Left kidney (tissue), 2 donors: ENCODE data around the gene TERT. TPM values are rescaled to one million over a fixed set of nuclear protein-coding genes. Genes with fewer than 3 reads are reported as not detected.
"Not testable (repeated sequence)": the region's sequence is repeated elsewhere in the genome, so short reads cannot be mapped to it uniquely, and the experiment has no call there.

Experiments used
- DNase-seq: peaks from one replicate; pipeline ENCODE4 v3.0.0-alpha.2; 2013
- polyA plus RNA-seq: library from polyadenylated mRNA; unstranded; fragments of 120-200 nt; gene quantifications from one replicate; pipeline ENCODE4 v1.2.1, GENCODE V29; 2013; ENCODE audit not compliant: insufficient read length

Gene TERT
- polyA plus RNA-seq, 1 donor: 0.33 TPM

DNA sequence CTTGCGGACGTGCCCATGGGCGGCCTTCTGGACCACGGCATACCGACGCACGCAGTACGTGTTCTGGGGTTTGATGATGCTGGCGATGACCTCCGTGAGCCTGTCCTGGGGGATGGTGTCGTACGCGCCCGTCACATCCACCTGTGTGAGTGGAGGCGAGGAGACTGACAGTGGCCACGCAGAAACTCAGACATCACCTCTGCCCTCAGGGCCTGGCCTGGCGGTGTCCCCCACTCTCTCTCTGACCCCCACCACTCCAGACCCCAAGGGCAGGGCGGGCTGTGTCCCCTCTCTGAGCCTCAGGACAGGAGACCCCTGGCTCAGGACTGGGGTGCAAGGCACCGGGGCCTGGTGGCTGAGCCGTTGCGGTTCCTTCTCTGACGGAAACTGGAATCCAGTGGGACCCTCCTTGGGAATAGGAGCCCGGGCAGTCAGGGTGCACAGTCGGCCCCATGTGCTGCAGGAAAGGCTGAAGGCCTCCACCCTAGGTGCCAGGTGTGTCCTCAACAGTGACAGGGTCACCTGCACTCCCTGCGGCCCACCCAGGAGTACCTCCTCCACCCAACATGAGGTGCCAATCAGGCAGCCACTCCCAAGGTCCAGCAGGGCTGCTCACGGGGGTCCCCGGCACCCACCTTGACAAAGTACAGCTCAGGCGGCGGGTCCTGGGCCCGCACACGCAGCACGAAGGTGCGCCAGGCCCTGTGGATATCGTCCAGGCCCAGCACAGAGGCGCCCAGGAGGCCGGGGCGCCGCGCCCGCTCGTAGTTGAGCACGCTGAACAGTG is 16.0 kb downstream of the TERT start:
- DNase-seq: no peak

DNA sequence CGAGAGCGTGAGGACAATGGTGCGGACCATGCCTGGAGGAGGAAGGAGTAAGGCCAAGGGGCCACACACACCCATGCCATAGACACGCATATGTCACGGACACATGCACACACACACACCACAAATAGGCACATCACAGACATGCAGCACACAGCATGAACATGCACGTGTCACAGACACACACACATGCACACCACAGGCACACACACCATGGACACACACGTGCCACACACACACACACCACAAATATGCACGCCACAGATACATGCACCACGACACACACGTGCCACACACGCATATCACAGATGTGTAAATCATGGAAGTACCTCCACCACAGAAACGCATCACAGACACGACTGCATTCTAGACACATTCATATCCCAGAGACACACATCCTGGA is 16.7 kb downstream of the TERT start:
- no peak for DNase-seq

DNA sequence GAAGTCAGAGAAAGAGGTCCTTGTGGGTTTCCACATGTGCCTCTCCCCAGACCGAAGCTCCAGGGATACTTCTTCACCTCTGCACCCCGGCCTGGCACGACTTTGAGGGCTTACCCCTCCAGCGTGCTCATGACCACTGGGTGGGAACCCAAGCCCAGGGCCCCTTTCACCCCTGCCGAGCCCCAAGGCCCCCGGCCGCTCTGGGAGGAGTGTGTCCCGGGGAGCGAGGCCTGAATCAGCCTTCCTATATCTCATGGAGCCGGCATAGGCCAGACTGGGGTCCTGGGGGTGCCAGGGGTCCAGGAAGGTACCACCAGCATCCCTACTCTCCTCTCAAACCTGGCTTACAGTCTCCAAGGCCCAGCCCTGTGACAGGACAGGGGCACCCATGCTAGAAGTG is 17.1 kb downstream of the TERT start:
- DNase-seq: no peak

DNA sequence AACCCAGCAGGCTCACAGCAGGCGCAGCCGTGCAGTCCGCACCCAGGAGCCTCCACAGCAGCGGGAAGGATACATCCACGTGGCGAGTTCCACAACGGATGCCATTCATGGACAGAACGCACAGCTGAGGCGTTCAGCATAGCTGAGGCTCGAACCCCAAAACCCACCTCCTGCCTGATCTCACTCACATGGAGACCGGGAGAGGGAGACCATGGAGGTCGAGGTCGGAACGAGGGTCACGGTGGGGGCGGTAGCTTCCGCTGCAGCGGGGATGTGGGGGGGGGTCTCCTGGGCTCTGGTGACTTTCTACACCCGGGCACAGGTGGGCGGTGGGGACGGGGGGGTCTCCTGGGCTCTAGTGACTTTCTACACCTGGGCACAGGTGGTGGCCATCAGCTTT is 17.5 kb downstream of the TERT start:
- DNase-seq: no peak

DNA sequence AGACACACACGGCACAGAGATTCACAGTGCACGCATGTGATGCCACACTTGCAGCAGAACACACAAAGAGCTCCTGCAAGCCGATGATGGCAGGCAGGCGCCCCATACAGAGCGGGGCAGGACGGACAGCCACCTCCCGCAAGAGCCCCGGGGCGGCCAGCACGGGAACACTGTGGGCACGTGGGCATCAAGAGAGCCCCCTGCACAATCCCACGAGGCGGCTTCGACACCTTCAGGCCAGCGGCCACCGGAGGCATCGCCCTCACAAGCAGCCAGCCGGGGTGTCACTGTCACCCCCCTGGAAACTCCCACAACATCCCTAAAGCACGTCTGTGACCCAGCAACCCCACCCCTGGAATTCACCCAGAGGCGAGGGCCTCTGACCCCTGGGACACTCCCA is 17.9 kb downstream of the TERT start:
- no peak for DNase-seq

DNA sequence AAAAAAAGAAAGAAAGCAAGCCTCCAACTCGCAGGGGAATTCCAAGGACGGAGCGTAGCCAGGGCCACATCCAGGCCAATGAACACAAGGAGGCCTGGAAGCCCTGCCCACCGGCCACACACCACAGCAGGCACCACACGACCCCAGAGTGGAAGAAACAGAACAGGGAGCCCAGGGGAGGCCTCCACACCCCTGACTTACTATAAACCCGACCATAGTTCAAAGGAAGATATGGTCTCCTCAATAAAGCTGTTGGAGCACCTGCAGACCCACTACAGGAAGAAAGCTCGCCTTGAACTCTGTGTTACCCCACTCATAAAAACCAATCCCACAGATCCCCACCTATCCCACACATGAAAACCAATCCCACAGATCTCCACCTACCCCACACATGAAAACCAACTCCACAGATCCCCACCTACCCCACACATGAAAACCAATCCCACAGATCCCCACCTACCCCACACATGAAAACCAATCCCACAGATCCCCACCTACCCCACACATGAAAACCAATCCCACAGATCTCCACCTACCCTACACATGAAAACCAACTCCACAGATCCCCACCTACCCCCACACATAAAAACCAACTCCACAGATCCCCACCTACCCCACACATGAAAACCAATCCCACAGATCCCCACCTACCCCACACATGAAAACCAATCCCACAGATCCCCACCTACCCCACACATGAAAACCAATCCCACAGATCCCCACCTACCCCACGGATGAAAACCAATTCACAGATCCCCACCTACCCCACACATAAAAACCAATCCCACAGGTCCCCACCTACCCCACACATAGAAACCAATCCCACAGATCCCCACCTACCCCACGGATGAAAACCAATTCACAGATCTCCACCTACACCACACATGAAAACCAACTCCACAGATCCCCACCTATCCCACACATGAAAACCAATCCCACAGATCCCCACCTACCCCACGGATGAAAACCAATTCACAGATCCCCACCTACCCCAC is 19.2 kb downstream of the TERT start:
- DNase-seq: not testable (repeated sequence)

DNA sequence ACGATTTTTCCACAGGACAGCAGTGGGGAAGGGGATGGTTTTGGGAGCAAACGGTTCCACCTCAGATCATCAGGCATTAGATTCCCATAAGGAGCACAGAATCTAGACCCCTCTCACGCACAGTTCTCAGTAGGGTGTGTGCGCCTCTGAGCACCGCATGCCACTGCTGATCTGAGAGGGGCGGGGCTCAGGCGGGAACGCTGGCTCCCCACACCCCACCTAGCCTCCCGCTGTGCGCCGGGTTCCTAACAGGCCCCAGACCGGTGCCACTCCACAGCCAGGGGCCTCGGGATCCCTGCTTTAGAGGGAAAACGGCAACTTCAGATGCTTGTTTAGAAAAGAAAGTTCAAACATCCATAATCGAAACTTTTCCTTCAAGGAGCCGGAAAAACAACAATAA is 20.4 kb downstream of the TERT start:
- no peak for DNase-seq

DNA sequence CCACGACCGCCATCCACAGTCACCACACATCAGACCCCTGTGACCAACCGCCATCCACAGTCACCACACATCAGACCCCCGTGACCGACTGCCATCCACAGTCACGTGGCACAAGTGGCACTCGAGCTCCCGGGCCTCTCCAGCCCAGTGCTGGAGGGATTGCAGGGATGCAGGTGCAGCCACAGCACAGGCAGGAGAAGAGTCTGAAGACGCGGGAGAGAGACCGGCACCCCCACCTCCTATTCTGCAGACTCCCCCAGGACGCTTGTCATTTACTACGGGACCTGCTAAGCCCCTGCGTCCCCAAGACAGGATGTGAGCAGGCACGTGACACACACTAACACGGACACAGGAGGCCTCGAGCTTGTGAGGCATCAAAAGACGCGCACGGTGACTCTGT is 21.1 kb downstream of the TERT start:
- no peak for DNase-seq

DNA sequence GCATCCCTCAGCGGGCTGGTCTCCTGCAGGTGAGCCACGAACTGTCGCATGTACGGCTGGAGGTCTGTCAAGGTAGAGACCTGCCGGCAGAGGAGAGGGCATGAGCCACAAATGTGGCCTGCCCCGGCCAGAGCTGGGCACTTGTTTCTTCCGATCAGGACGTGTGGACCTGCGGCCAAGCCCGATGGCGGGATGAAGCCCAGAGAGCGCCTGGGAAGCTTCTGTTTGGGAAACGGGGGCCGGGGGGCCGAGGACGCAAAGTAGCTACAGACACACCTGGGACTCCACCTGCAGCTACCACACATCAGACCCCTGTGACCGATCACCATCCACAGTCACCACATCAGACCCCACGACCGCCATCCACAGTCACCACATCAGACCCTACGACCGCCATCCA is 22.7 kb downstream of the TERT start:
- no peak for DNase-seq

DNA sequence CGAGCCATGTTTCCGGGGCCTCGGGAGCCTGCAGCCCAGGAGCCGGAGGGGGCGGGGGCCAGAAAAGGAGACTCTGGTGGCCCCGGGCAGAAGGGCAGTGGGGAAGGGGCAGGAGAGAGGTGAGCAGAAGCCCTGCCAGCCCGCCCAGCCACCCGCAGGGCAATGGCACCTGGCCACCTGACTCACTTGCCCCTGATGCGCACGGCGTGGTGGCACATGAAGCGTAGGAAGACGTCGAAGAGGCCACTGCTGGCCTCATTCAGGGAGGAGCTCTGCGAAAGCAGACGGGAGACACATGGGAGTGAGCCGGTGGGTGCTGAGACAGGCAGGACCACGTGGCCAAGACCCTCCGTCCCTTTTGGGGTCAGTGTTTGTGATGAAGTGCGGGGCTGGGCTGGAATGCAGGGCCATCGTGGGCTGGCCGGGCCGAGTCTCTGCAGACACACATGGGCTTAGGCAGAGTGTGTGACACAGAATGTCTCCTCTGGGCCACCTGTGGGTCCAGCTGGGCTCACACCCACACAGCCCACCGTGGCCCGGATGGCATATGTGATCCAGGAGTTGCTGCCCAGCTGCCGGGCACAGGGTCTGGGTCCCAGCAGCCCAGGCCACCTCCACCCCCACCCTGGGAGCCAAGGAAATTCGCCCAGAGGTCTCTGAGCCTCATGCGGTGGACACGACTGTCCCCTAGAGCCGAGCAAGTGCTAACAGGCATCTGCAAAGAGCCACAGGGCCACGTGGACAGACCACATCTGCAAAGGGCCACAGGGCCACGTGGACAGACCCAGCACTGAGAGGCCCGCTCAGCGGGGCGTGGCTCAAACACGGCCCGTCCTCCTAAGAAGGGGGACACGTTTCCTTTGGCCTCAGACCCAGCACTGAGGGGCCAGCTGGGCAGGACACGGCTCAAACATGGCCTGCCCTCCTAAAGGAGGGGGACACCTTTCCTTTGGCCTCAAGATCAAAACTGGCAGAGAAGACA is 23.6 kb downstream of the TERT start:
- no peak for DNase-seq

DNA sequence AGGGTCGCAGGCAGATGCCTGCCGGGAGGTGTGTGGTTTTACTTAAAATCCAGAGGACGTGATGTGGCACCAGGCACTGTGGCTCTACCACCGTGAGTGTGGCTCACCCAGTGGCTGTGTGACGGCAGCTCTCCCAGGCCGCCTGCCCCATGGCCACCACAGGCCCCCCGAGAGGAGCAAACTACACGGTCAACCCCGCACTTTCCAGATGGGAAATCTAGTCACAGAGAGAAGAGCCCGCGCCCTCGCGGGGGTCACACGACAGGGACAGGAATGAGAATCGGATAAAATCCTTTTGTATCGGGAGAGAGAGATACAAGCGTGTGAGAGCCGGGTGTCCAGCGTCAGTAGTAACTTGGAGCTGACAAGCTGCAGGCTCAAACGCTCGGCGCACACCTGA is 24.4 kb downstream of the TERT start:
- DNase-seq: no peak

DNA sequence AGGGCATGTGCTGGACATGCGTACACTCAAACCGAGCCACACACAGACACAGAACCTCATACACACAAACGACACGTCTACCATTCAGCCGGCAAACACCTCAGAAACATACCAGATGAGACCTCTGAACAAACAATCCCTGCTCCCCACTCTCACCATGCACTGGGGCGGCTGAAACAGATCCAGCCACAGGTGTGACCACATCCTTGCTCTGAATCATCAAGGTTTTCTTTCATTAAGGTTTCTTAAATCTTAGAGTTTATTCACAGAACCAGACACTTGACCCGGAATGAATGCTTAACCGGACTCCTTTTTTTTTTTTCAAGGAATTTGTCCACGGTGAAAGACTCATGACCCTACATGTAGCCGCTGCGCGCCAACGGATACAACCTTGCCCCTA is 26.2 kb downstream of the TERT start:
- DNase-seq: no peak

DNA sequence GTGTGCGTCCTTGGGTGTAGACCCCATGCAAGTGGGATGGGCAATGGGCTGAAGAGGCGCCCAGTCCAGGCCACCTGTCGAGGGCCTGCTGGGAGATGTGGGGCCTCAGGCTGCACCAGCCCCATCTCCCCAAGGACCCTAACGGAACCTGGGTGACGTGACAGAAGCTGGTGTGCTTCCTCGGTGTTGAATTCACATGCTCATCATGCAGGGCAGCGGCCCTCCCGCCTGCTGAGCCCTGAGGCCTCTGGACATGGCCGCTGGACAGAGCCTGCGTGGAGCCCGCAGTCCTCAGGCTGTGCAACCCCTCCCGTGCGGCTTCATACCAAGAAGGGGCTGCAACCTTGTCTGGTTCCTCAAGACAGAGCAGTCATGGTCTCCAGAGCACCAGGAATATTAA is 26.8 kb downstream of the TERT start:
- DNase-seq: no peak

DNA sequence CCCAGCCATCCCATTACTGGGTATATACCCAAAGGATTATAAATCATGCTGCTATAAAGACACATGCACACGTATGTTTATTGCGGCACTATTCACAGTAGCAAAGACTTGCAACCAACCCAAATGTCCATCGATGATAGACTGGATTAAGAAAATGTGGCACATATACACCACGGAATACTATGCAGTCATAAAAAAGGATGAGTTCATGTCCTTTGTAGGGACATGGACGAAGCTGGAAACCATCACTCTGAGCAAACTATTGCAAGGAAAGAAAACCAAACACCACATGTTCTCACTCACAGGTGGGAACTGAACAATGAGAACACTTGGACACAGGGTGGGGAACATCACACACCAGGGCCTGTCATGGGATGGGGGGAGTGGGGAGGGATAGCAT is 27.4 kb downstream of the TERT start:
- not testable (repeated sequence) for DNase-seq

DNA sequence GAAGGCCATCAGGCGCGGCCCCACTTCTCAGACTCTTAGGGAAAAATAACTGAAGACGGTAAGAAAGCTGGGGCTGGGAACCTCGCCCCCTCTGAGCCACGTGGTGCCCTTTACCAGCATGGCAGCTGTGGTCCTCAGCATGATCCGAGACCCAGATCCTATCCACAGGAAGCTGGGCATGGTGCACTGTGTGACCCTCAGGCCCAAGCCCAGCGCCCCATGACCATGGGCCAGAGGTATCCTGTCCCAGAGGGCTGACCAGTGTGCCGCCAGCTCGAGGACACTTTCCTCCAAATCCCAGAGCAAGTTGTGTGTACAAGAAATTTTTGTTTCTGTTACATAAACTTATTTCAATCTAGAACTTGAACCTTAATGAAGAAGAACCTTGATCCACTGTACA is 28.1 kb downstream of the TERT start:
- no peak for DNase-seq

DNA sequence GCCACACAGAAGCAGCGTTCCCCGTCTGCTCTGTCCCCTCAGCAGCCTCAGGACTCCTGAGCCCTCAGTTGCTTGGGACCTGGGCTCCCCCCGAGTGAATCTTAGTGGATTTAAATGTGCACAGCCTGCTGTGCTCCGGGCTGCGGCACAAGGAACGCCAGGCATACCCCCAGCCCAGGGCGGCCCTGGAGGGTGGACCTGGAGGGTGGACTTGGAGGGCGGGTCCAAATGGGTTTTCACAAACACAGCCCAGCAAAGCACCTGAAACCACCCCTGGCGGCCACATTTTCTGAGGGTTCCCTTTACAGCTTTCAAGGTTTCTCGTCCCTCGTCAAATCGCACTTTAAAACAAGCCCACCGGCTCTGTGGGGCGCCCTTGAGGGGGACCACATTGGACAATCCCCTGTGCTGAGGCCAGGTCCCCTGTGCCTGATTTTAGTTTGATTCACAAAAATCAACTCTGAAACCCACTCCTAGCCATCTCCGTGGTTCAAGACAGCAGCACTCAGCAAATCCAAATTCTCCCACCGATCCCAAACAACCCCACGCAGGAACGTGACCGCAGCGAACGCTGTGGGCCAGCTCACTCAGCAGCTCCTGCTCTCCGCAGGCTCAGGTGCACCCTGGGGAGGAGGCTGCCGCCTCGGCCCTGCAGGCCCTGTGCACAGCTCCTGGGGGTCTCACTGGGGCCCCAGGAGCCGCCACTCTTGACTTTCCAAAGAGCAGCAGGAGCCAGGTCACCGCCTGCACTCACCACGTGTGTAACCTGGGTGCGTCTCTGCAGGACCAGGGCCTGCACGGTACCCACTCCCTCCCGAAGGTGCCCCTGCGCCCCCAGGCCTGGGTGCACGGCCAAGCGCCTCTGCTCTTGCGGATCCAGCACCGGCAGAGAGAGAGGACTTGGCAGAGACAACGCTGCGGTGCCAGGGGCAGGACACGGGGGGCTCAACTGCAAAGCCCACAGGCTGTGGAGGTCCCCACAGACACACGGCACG is 29.1 kb downstream of the TERT start:
- no peak for DNase-seq

DNA sequence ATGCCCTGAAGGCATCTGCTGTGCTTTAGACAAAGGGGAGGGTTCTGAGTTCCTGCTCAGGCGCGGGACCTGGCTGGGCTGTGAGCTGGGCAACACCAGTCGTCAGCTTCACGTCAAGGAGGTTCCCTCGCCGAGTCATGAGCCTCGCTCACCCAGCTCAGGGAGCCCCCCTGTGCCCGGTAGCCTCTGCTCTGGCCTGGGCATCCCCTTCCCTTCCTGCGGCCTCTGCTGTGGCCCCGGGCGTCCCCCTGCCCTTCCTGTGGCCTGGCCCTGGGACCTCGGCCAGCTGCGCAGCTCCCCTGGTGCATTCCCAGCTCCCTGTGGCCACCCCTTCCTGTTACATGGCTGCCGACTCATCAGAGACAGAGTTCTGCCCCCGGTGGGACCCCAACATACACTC is 29.8 kb downstream of the TERT start:
- no peak for DNase-seq

DNA sequence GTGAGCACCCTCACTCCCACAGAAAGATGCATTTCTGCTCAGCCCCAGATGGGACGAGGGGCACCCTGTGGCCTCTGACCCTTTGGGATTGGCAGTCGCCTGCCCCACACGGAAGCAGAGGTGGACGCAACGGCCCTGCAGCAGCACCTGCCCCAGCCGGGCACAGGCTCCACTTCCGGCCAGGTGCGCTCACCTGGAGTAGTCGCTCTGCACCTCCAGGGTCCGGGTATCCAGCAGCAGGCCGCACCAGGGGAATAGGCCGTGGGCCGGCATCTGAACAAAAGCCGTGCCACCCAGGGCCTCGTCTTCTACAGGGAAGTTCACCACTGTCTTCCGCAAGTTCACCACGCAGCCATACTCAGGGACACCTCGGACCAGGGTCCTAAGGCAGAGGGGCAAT is 30.7 kb downstream of the TERT start:
- no peak for DNase-seq

DNA sequence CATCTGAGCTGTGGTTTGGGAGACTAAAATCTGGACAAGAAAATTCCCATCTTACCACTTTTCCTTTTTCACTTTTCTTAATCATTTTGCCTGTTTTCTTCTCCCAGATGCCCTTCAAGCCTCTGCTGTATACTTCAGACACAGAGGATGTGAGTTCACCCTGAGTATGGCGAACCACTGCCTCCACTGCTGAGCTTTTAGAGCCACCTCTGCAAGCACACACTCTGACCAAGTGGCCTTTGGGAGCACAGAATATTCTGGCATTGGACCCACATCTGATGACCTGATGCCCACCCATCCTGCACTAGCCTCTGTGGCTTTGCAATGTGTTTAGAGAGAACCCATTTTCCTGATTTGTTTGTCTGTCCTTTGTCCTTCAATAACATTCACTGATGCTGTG is 32.5 kb downstream of the TERT start:
- DNase-seq: no peak

DNA sequence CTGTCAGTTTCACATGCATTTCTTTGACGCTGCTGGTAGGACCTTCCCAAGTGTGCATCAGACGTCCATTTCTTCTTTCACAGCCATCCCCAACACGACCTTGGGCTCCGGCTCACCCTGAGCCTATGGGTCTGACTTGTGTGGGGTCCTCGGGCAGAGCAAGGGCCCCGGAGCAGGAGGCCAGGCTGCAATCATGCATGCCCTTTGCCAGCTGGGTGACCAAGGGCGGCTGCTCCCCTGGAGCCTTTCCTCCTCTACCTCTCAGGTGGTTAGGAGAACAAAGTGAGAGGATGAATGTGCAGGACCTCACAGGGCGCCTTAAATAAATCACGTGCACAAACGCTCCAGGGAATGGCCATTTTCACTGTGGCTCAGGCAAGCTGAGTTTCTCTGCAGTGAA is 33.2 kb downstream of the TERT start:
- DNase-seq: no peak
